OCI-LY1 (cell line): ENCODE data around the gene PIGW.

Experiments used
- H2AFZ ChIP-seq: fragments of 200-600 bp; sonication (generic), shearing (Covaris generic); 2 replicates; pipeline ENCODE4 v1.6.0; 2014; ENCODE audit warnings: antibody characterized with exemption, mild to moderate bottlenecking, low read length
- H3F3A ChIP-seq: fragments of 200-600 bp; sonication (generic), shearing (Covaris generic); 2 replicates; pipeline ENCODE4 v1.6.0; 2014; ENCODE audit warnings: mild to moderate bottlenecking, antibody characterized with exemption, low read length, moderate library complexity; ENCODE audit not compliant: insufficient read depth
- H3K27ac ChIP-seq: fragments of 200-600 bp; sonication (generic); 2 replicates; pipeline ENCODE4 v1.5.1; 2014; ENCODE audit warnings: low read length, mixed run types, mild to moderate bottlenecking, low read depth; ENCODE audit not compliant: poor library complexity, severe bottlenecking
- H3K27me3 ChIP-seq: fragments of 200-600 bp; sonication (generic); 2 replicates; pipeline ENCODE4 v1.6.0; 2014; ENCODE audit warnings: antibody characterized with exemption, mild to moderate bottlenecking, low read length, moderate library complexity; ENCODE audit not compliant: insufficient read depth
- H3K36me3 ChIP-seq: fragments of 200-600 bp; sonication (generic); 2 replicates; pipeline ENCODE4 v1.6.1; 2014; ENCODE audit warnings: mild to moderate bottlenecking, antibody characterized with exemption, low read length, moderate library complexity, mixed read lengths; ENCODE audit not compliant: insufficient read depth
- H3K4me1 ChIP-seq: fragments of 200-600 bp; sonication (generic); 2 replicates; pipeline ENCODE4 v1.5.1; 2014; ENCODE audit warnings: mild to moderate bottlenecking, low read length, moderate library complexity; ENCODE audit not compliant: insufficient read depth, severe bottlenecking
- H3K4me2 ChIP-seq: fragments of 200-600 bp; sonication (generic), shearing (Covaris generic); 2 replicates; pipeline ENCODE4 v1.6.1; 2014; ENCODE audit warnings: low read length
- H3K4me3 ChIP-seq: fragments of 200-600 bp; sonication (generic); 2 replicates; pipeline ENCODE4 v1.5.1; 2014; ENCODE audit warnings: low read length, low read depth, mild to moderate bottlenecking, mixed read lengths; ENCODE audit not compliant: poor library complexity, severe bottlenecking
- H3K79me2 ChIP-seq: fragments of 200-600 bp; shearing (Covaris generic); 2 replicates; pipeline ENCODE4 v1.6.1; 2016; ENCODE audit warnings: mixed run types, low read length, mixed read lengths; ENCODE audit not compliant: insufficient read depth
- H3K9ac ChIP-seq: fragments of 200-600 bp; sonication (generic), shearing (Covaris generic); 2 replicates; pipeline ENCODE4 v1.6.1; 2014; ENCODE audit warnings: mild to moderate bottlenecking, low read length, mixed read lengths
- H3K9me2 ChIP-seq: fragments of 200-600 bp; sonication (generic), shearing (Covaris generic); 2 replicates; pipeline ENCODE4 v1.6.1; 2014; ENCODE audit warnings: low read depth, mild to moderate bottlenecking, low read length, mixed read lengths
- H3K9me3 ChIP-seq: fragments of 200-600 bp; shearing (Covaris generic); 2 replicates; pipeline ENCODE4 v1.6.1; 2014; ENCODE audit warnings: low read length, mixed read lengths
- H4K20me1 ChIP-seq: fragments of 200-600 bp; sonication (generic), shearing (Covaris generic); 2 replicates; pipeline ENCODE4 v1.6.0; 2016; ENCODE audit warnings: mild to moderate bottlenecking, low read length; ENCODE audit not compliant: insufficient read depth
- CTCF ChIP-seq: fragments of 200-600 bp; sonication (generic), shearing (Covaris generic); IDR thresholded peaks from 2 replicates; pipeline ENCODE4 v1.5.1; 2017; ENCODE audit warnings: mild to moderate bottlenecking, antibody characterized with exemption, low read length, moderate library complexity, mixed read lengths
- EZH2 ChIP-seq: fragments of 200-600 bp; sonication (generic), shearing (Covaris generic); IDR thresholded peaks from 2 replicates; pipeline ENCODE4 v1.8.0; 2017; ENCODE audit warnings: borderline replicate concordance, mixed run types, mild to moderate bottlenecking, antibody characterized with exemption, low read length, moderate library complexity, mixed read lengths

Gene PIGW

GRCh38 chr17:36495076-36495578, 39.7 kb upstream of the PIGW start:
- Histone ChIP-seq H3K4me2 (no peak overlapping the region), H3K4me1 (no peaks in the 10 kb centered on the region), H3K36me3 (peaks cover 78% of the 10 kb centered on the region), H2AFZ (no peak overlapping the region), H3K79me2 (peaks cover 13% of the 10 kb centered on the region), H3K9ac (no peak overlapping the region), H3K9me2 (no peaks in the 10 kb centered on the region), H3K4me3 (no peak overlapping the region), H3F3A (no peaks in the 10 kb centered on the region), H3K27me3 (no peaks in the 10 kb centered on the region), H3K9me3 (no peaks in the 10 kb centered on the region), H3K27ac (no peak overlapping the region), H4K20me1 (no peaks in the 10 kb centered on the region)
- TF ChIP-seq CTCF (no peak), EZH2 (no peak)

GRCh38 chr17:36496018-36496789, 38.6 kb upstream of the PIGW start:
- H3K36me3 ChIP-seq, result peaks cover 82% of the 10 kb centered on the region
- H3K4me3 ChIP-seq, result no peak overlapping the region
- TF ChIP-seq CTCF (no peak), EZH2 (no peak)
- no peak overlapping the region for H2AFZ ChIP-seq
- no peak overlapping the region for H3K9ac ChIP-seq
- H3K9me3 ChIP-seq, result no peaks in the 10 kb centered on the region
- no peaks in the 10 kb centered on the region for H4K20me1 ChIP-seq
- no peak overlapping the region for H3K27ac ChIP-seq
- H3K9me2 ChIP-seq, result no peaks in the 10 kb centered on the region
- no peaks in the 10 kb centered on the region for H3K27me3 ChIP-seq
- no peaks in the 10 kb centered on the region for H3F3A ChIP-seq
- H3K79me2 ChIP-seq, result peaks cover 5% of the 10 kb centered on the region; the same call in 1 of the 2 replicates
- H3K4me2 ChIP-seq, result no peak overlapping the region
- H3K4me1 ChIP-seq, result no peaks in the 10 kb centered on the region

DNA sequence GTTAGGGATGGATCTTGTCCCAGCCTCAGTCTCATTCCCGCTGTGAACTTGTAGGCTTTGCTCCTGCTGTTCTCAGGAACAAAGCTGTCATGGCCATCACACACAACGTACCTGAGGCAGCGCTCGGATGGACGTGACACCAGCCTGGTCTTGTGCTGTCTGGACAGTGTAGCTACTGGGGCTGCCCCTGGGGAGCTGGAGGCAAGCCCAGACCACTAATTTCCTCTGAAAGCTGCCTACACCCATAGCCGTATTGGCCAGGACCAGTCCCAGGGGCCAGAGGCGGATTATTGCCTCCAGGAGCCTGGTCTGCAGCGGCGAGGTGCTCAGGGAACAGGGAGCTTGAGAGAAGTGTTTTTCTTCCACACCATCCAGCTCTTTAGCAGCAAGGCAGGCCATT, 36.6 kb upstream of the PIGW start:
- H3K9ac ChIP-seq, result no peak overlapping the region
- no peak overlapping the region for H3K4me2 ChIP-seq
- H2AFZ ChIP-seq, result no peak overlapping the region
- H4K20me1 ChIP-seq, result no peaks in the 10 kb centered on the region
- no peaks in the 10 kb centered on the region for H3K9me2 ChIP-seq
- no peak overlapping the region for H3K4me3 ChIP-seq
- no peaks in the 10 kb centered on the region for H3K4me1 ChIP-seq
- H3K36me3 ChIP-seq, result peaks cover 76% of the 10 kb centered on the region
- no peaks in the 10 kb centered on the region for H3F3A ChIP-seq
- H3K27ac ChIP-seq, result no peak overlapping the region
- no peaks in the 10 kb centered on the region for H3K27me3 ChIP-seq
- no peaks in the 10 kb centered on the region for H3K79me2 ChIP-seq
- no peak for TF ChIP-seq CTCF
- TF ChIP-seq EZH2, result no peak
- H3K9me3 ChIP-seq, result no peaks in the 10 kb centered on the region
